Effector CD4-positive, alpha-beta T cell (primary cell): Measurements from ENCODE around the gene MRLN.

Source experiments
- DNase-seq: peaks from one replicate; pipeline ENCODE4 v3.0.0-alpha.2; 2020

MRLN gene

GRCh38 chr10:59702347-59702746 is 50.9 kb downstream of the MRLN start:
- no peak for DNase-seq

GRCh38 chr10:59700709-59701108 is 52.5 kb downstream of the MRLN start:
- no peak for DNase-seq

- no peak for DNase-seq
Observed at GRCh38 chr10:59698326-59698725, 54.9 kb downstream of the MRLN start.

GRCh38 chr10:59695637-59696036 is 57.6 kb downstream of the MRLN start:
- no peak for DNase-seq

GRCh38 chr10:59694936-59695335 is 58.3 kb downstream of the MRLN start:
- no peak for DNase-seq

GRCh38 chr10:59692113-59692512 is 61.1 kb downstream of the MRLN start:
- DNase-seq, result no peak

- no peak for DNase-seq
Observed at GRCh38 chr10:59688921-59689351, 64.3 kb downstream of the MRLN start.

GRCh38 chr10:59687657-59688056 is 65.6 kb downstream of the MRLN start:
- no peak for DNase-seq
